ENCODE results near the gene STC2.

The STC2 gene

GRCh38 chr5:173340451-173340850, 12.2 kb upstream of the STC2 start:
- Histone ChIP-seq H3K4me3 (ENCODE audit: low read depth, low read length) (no peak overlapping the region), H3K79me2 (no peaks in the 10 kb centered on the region), H3K27ac (no peak overlapping the region), H3K4me1 (no peaks in the 10 kb centered on the region), H3K36me3 (ENCODE audit: control insufficient read depth, insufficient read depth, low read length) (no peaks in the 10 kb centered on the region), H2AFZ (no peak overlapping the region), H3K9ac (no peak overlapping the region), H3K4me2 (ENCODE audit: low read length) (no peak overlapping the region), H3K9me3 (ENCODE audit: control insufficient read depth, low read length) (no peaks in the 10 kb centered on the region), H3K27me3 (ENCODE audit: control insufficient read depth, insufficient read depth, low read length) (no peaks in the 10 kb centered on the region)
- TF ChIP-seq CTCF (IDR thresholded peaks at IDR 0.05) = no peak

GRCh38 chr5:173339286-173339685, 11.1 kb upstream of the STC2 start:
- no peaks in the 10 kb centered on the region for H3K4me1 ChIP-seq
- no peaks in the 10 kb centered on the region for H3K36me3 ChIP-seq (ENCODE audit: control insufficient read depth, insufficient read depth, low read length)
- TF ChIP-seq CTCF (IDR thresholded peaks at IDR 0.05) = no peak
- H3K4me2 ChIP-seq (ENCODE audit: low read length) = no peak overlapping the region
- H3K4me3 ChIP-seq (ENCODE audit: low read depth, low read length) = no peak overlapping the region
- H3K27me3 ChIP-seq (ENCODE audit: control insufficient read depth, insufficient read depth, low read length) = no peaks in the 10 kb centered on the region
- H3K27ac ChIP-seq = no peak overlapping the region
- H3K79me2 ChIP-seq = no peaks in the 10 kb centered on the region
- no peak overlapping the region for H3K9ac ChIP-seq
- H3K9me3 ChIP-seq (ENCODE audit: control insufficient read depth, low read length) = no peaks in the 10 kb centered on the region
- no peak overlapping the region for H2AFZ ChIP-seq

- no peak overlapping the region for H3K4me2 ChIP-seq (ENCODE audit: low read length)
- H3K4me1 ChIP-seq = no peaks in the 10 kb centered on the region
- no peak overlapping the region for H3K27ac ChIP-seq
- H3K4me3 ChIP-seq (ENCODE audit: low read depth, low read length) = no peak overlapping the region
- H3K79me2 ChIP-seq = no peaks in the 10 kb centered on the region
- no peak overlapping the region for H2AFZ ChIP-seq
- TF ChIP-seq CTCF (IDR thresholded peaks at IDR 0.05) = no peak
- H3K36me3 ChIP-seq (ENCODE audit: control insufficient read depth, insufficient read depth, low read length) = no peaks in the 10 kb centered on the region
- no peaks in the 10 kb centered on the region for H3K27me3 ChIP-seq (ENCODE audit: control insufficient read depth, insufficient read depth, low read length)
- no peak overlapping the region for H3K9ac ChIP-seq
- no peaks in the 10 kb centered on the region for H3K9me3 ChIP-seq (ENCODE audit: control insufficient read depth, low read length)
Measured at GRCh38 chr5:173338380-173339015, 10.3 kb upstream of the STC2 start.

GRCh38 chr5:173334808-173335207, 6.6 kb upstream of the STC2 start:
- no peak overlapping the region for H3K4me3 ChIP-seq (ENCODE audit: low read depth, low read length)
- H3K36me3 ChIP-seq (ENCODE audit: control insufficient read depth, insufficient read depth, low read length) = no peaks in the 10 kb centered on the region
- no peak overlapping the region for H3K27ac ChIP-seq
- no peak overlapping the region for H3K4me2 ChIP-seq (ENCODE audit: low read length)
- TF ChIP-seq CTCF (IDR thresholded peaks at IDR 0.05) = no peak
- no peaks in the 10 kb centered on the region for H3K4me1 ChIP-seq
- H3K9me3 ChIP-seq (ENCODE audit: control insufficient read depth, low read length) = no peaks in the 10 kb centered on the region
- H3K9ac ChIP-seq = no peak overlapping the region
- no peaks in the 10 kb centered on the region for H3K79me2 ChIP-seq
- no peaks in the 10 kb centered on the region for H3K27me3 ChIP-seq (ENCODE audit: control insufficient read depth, insufficient read depth, low read length)
- no peak overlapping the region for H2AFZ ChIP-seq

All from parathyroid adenoma (tissue), 2 donors.